Measurements from ENCODE around the gene RPS6KC1. TPM values are rescaled to one million over a fixed set of nuclear protein-coding genes. Genes with fewer than 3 reads are reported as not detected.

RPS6KC1 gene
- total RNA-seq, 3 donors from 2014 or later (not counting 1 experiment from before 2014, with no cell fraction given), result 19.6 to 32.7 (median 24.1) TPM

- H3K9me3 Mint-ChIP-seq, result no peaks in the 10 kb centered on the region
- intact Hi-C loops (cut with micrococcal nuclease), result no loop called here
- Histone ChIP-seq H3K27me3 (ENCODE audit: control insufficient read depth, insufficient read depth, low read length) (no peaks in the 10 kb centered on the region), H3K27ac (ENCODE audit: low read length) (peak overlapping the region; percentile 46), H3K9me3 (ENCODE audit: control insufficient read depth, insufficient read depth, low read length) (no peaks in the 10 kb centered on the region), H3K4me1 (ENCODE audit: control insufficient read depth, insufficient read depth, low read length) (peaks cover 8% of the 10 kb centered on the region), H3K36me3 (ENCODE audit: control insufficient read depth, insufficient read depth, low read length) (peaks cover 5% of the 10 kb centered on the region), H3K4me3 (ENCODE audit: low read length) (no peak overlapping the region)
- ATAC-seq, result peak; percentile 58 to 86 (median 68)
- peaks cover 25 to 33% of the 10 kb centered on the region in 2 donors for H3K4me1 Mint-ChIP-seq
- H3K4me3 Mint-ChIP-seq, result peak overlapping the region; percentile 76
- no peaks in the 10 kb centered on the region for H3K27me3 Mint-ChIP-seq (ENCODE audit: low read depth in 2 of 2)
- H3K36me3 Mint-ChIP-seq, result no peaks in the 10 kb centered on the region
- H3K27ac Mint-ChIP-seq, result peak overlapping the region; percentile 81 to 91
- no peak for TF ChIP-seq CTCF (IDR thresholded peaks at IDR 0.05)
- no peak for DNase-seq
Observed at GRCh38 chr1:213089924-213090677, 39.1 kb downstream of the RPS6KC1 start.

DNA sequence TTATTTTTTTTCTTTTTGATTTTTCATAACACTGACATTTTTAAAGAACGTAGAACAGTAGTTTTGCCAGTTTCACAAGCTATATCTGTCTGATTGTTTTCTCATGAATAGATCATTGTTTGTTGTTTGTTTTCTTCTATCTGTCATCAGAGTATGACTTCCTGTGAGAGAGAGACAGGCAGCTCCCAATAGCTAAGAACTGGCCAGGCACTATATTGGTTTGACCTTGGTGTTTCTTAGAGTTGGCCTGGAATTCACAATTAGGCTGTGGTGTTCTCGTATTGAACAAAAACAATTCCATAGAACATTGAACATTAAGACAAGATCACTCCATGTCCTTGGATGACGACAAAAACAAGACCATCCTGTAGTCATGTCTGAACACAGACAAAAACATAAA lies 43.4 kb downstream of the RPS6KC1 start:
- no peak for TF ChIP-seq CTCF (IDR thresholded peaks at IDR 0.05)
- Mint-ChIP-seq H3K36me3 (no peaks in the 10 kb centered on the region), H3K27me3 (ENCODE audit: low read depth in 2 of 2) (no peaks in the 10 kb centered on the region), H3K9me3 (no peaks in the 10 kb centered on the region), H3K27ac (no peak overlapping the region), H3K4me3 (no peak overlapping the region), H3K4me1 (peaks cover 16 to 32% of the 10 kb centered on the region in 2 donors)
- H3K4me1 ChIP-seq (ENCODE audit: control insufficient read depth, insufficient read depth, low read length), result peaks cover 6% of the 10 kb centered on the region
- no peaks in the 10 kb centered on the region for H3K27me3 ChIP-seq (ENCODE audit: control insufficient read depth, insufficient read depth, low read length)
- no peak overlapping the region for H3K4me3 ChIP-seq (ENCODE audit: low read length)
- intact Hi-C loops (cut with micrococcal nuclease), result no loop called here
- 93% methylated on average over 2 of the region's 3 CpGs for WGBS (ENCODE audit: insufficient coverage)
- no peaks in the 10 kb centered on the region for H3K36me3 ChIP-seq (ENCODE audit: control insufficient read depth, insufficient read depth, low read length)
- DNase-seq, result no peak
- no peak for ATAC-seq
- no peak overlapping the region for H3K27ac ChIP-seq (ENCODE audit: low read length)
- no peaks in the 10 kb centered on the region for H3K9me3 ChIP-seq (ENCODE audit: control insufficient read depth, insufficient read depth, low read length)

- Mint-ChIP-seq H3K4me1 (peaks cover 13 to 26% of the 10 kb centered on the region in 2 donors), H3K27ac (no peak overlapping the region), H3K27me3 (ENCODE audit: low read depth in 2 of 2) (no peaks in the 10 kb centered on the region), H3K4me3 (no peak overlapping the region), H3K36me3 (no peaks in the 10 kb centered on the region), H3K9me3 (no peaks in the 10 kb centered on the region)
- ATAC-seq, result no peak
- no peaks in the 10 kb centered on the region for H3K9me3 ChIP-seq (ENCODE audit: control insufficient read depth, insufficient read depth, low read length)
- WGBS (ENCODE audit: insufficient coverage), result no CpG with 5 or more reads among the region's 1 CpG
- no peak overlapping the region for H3K4me3 ChIP-seq (ENCODE audit: low read length)
- no peak for DNase-seq
- no peaks in the 10 kb centered on the region for H3K27me3 ChIP-seq (ENCODE audit: control insufficient read depth, insufficient read depth, low read length)
- peaks cover 3% of the 10 kb centered on the region for H3K4me1 ChIP-seq (ENCODE audit: control insufficient read depth, insufficient read depth, low read length)
- no peak for TF ChIP-seq CTCF (IDR thresholded peaks at IDR 0.05)
- H3K36me3 ChIP-seq (ENCODE audit: control insufficient read depth, insufficient read depth, low read length), result no peaks in the 10 kb centered on the region
- H3K27ac ChIP-seq (ENCODE audit: low read length), result no peak overlapping the region
- intact Hi-C loops (cut with micrococcal nuclease), result no loop called here
Observed at GRCh38 chr1:213095467-213095866, 44.4 kb downstream of the RPS6KC1 start.

Measured in natural killer cell (primary cell).